Measurements from ENCODE around the gene FOXN3.

Gene FOXN3

GRCh38 chr14:89407856-89408255, 9.2 kb downstream of the FOXN3 start:
- DNase-seq: no peak

DNA sequence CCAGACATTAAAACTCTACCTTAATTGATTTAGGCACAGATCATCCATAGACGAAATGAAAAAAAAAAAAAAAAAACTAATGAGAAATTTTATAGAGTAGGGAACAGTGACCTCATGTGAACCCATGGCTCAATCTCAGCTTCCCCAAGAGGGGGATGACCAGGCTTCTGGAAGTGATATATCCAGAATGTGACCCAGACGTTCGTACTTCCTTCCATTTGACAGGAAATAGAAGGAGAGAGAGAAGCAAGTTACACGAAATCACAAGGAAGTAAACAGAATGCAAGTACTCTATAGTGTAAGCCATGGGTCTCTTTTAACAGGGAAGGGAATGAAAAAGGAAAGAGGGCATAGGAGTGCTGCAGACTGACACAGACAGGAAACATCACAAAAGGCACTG, 10.1 kb downstream of the FOXN3 start:
- DNase-seq: no peak

DNA sequence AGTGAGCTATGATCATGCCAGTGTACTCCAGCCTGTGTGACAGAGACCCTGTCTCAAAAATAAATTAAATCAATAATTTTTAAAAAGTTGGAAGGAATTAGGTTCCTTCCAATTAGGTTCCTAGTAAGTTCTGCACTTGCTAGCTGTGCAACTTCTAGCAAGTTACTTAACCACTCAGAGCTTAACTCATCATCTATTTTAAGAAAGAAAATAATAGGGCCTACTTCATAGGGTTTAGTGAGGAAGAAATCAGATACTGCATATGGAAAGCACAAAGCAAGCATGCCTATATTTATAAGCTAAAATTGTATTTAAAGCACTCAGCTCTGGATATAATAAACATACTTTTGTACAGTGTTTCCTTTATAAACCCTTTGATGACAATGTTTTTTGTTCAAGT, 10.7 kb downstream of the FOXN3 start:
- no peak for DNase-seq

- DNase-seq: no peak
Measured at GRCh38 chr14:89405712-89406111, 11.3 kb downstream of the FOXN3 start.

DNA sequence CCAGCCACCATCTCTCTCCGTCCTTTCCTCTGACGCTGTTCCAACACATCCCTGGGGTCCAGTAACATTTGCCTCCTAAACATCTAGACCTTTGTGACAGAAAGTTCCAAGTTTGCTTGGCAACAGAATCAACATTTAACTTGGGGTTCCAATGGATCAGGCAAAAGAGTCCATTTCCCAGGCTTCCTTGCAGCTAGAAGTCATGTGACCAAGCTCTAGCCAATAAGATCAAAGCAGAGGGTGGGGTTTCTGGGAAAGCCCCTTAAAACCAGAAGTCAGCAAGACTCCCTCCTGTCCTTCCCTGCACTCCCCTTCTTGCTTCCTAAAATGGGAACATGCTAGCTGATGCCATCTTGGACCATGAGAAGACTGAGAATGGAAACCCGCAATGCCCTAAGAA, 14.7 kb downstream of the FOXN3 start:
- no peak for DNase-seq

GRCh38 chr14:89401761-89402160, 15.3 kb downstream of the FOXN3 start:
- no peak for DNase-seq

- DNase-seq: no peak
Measured at GRCh38 chr14:89401241-89401640, 15.8 kb downstream of the FOXN3 start.

GRCh38 chr14:89400529-89400928, 16.5 kb downstream of the FOXN3 start:
- no peak for DNase-seq

- no peak for DNase-seq
Measured at GRCh38 chr14:89399594-89400068, 17.4 kb downstream of the FOXN3 start.

GRCh38 chr14:89399157-89399556, 17.9 kb downstream of the FOXN3 start:
- DNase-seq: no peak

GRCh38 chr14:89397569-89398230, 19.3 kb downstream of the FOXN3 start:
- DNase-seq: no peak

DNA sequence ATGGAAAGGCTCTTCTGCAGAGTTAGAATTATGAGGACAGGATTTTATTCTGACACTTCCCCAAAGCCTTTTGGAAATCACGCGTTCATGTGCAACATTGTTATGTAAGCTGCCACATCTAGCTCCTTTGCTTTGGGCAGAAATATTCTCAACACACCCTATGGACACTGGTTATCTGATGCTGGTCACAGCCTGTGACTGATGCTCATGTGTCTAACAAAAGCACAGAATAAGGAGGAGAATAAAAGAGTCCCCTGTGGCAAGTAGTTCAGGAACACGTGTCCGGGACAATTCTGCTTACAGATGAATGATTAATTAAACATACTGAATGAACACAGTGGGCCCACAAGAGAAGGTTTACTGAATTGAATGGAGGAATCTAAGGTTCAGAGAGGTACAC, 22.1 kb downstream of the FOXN3 start:
- DNase-seq: no peak

DNA sequence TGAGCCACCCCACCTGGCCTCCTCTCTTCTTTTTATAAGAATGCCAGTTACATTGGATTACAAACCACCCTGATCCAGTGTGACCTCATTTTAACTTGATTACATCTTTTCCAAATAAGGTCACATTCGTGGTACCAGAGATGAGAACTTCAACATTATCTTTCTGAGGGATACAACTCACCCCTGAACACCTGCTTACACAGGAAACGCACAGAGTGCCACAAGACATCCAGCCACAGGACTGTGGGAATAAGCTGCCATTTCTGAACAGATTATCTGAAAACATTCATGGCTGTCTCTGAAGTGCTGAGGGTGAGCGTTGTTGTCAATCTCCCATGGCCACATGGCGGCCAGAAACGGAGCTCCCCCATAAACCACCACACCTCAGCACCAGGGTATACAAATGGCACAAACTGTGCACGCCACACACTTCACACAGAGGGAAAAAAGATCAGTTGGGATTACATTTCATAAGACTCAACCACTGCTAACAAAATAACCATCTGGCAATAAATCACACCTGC, 23.7 kb downstream of the FOXN3 start:
- DNase-seq: no peak

DNA sequence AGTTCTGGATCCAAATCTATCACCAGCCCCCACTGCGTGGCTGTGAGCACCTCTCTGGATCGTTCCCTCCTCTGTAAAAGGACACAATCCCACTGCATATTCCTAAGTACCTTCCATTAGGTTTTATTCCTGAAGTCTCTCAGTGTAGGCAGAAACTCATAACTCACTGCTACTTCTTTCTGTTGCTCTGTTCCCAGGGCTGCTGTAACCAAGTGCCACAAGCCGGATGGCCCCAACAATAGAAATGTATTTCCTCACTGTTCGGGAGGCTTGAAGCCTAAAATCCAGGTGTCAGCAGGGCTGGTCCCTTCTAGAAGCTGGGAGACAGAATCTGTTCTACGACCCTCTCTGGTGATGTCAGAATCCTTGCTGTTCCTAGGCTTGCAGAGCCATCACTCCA, 24.9 kb downstream of the FOXN3 start:
- no peak for DNase-seq

DNA sequence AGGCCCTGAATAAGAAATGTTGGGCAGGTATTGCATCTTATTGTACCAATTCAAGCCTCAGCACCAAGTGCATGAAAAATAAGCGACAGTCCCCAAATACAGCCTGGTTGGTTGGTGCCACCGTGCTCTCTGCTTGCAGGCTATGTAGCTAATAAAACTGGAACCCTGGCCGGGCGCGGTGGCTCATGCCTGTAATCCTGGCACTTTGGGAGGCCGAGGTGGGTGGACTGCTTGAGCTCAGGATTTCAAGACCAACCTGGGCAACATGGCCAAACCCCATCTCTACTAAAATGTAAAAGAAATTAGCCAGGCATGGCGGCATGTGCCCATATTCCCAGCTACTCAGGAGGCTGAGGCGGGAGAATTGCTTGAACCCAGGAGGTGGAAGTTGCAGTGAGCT, 25.5 kb downstream of the FOXN3 start:
- no peak for DNase-seq

DNA sequence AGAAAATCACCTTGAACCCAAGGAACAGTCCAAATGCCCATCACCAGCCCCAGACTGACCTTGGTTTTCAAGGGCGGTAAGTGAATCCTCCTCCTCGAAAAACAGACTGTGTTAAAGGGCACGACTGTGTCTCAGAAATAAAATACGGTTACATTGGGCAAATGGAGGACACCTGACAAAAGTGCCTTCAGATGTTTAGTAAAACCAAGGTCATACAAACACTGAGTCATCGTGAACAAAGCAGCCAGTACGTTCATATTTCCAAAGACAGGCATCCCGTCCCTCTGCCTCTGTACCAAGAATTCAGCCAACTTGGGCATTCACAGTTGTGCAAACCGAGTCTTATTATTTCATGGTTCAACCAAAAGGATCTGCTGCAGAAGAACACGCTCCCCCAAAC, 25.9 kb downstream of the FOXN3 start:
- DNase-seq: no peak

GRCh38 chr14:89388853-89389252, 28.2 kb downstream of the FOXN3 start:
- DNase-seq: no peak

GRCh38 chr14:89387922-89388685, 28.9 kb downstream of the FOXN3 start:
- DNase-seq: no peak

- DNase-seq: no peak
Measured at GRCh38 chr14:89386212-89386886, 30.7 kb downstream of the FOXN3 start.

DNA sequence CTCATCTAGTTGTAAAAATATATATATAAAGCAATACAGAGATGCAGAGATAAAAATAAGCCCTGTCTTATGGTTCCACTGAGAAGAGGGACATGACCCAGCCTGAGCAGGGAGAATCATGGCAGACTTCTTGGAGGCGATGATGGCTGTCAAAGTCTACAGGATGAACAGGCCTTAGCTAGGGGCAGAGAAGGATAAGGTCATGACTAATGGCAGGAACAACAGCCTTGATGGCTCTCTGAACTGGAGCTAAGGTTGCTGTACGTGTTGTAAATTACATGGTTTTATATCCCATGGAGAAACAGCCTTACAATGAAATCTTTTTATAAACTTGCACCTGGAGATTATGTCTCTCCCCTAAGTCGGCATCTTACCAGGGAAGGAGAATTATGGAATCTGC, 32.4 kb downstream of the FOXN3 start:
- DNase-seq: no peak

DNA sequence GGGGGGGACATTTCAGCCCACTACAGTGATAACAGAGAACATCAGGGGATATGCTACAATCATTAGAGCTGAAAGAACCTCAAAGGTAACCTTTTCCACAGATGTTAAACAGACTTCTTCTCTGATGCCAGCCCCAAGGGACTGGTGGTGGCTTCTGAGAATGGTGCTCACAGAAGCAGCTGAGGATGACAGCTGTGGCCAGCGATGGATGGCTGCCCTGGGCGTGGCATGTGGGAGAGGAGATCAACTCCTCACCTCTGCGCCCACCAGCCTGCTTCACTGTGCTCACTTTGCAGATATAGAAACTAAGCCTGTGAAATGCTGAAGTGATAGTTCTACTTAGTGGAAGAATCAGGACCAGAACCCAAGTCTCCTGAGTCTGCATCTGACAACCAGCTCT, 33.0 kb downstream of the FOXN3 start:
- DNase-seq: no peak

DNA sequence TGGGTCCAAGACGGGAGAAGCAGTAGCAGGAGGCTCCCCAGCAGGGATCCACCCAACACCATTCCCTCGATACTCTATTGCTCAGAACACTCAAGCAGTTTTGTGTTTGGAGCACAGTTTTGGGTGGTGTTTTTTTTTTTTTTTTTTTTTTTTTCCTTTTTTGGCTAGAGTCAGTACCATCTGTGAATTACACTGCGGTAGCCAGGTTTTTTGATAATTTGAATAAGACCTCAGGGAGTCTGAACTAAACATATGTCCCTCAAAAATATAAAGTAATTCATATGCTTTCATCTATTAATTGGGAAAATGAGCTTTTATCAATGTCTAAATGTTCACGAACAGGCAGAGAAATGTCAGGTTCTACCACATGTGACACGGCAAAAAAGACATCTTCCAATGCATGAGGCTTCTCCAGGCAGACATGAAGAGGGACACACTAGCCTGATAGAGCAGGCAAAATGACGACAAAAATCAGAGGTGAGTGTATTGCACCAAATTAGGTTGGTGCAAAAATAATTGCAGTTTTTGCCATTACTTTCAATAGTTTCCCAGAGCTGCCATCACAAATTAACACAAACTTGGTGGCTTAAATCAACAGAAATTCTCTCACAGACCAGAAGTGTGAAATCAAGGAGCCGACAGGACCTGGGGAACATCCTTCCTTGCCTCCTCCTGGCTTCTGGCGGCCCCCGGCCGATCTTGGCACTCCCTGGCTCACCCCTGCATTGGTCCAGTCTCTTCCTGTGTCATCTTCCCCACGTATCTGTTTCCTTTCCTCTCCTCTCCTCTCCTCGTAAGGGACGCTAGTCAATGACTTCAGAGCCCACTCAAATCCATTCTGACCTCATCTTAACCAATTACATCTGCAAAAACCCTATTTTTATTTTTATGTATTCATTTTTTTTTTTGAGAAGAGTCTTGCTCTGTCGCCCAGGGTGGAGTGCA, 33.9 kb downstream of the FOXN3 start:
- no peak for DNase-seq

GRCh38 chr14:89382487-89382886, 34.5 kb downstream of the FOXN3 start:
- no peak for DNase-seq

Data from NCI-H2081 treated with DMSO at 0.1 percent for 48 hours (cell line).